Upper lobe of left lung (tissue), 4 donors: ENCODE results near the gene SNRPA.

Source experiments
- EP300 ChIP-seq, 4 donors: sonication (generic); formaldehyde crosslinking; IDR thresholded peaks; one replicate each; pipeline ENCODE4 v1.5.1; 2017; ENCODE audit warnings: antibody characterized with exemption in 4 of 4, control low read depth in 2 of 4
- POLR2A ChIP-seq, 4 donors: fragments of 450-650 bp; IDR thresholded peaks; one replicate each; pipeline ENCODE4 v1.5.1; 2016 to 2017; ENCODE audit warnings: antibody characterized with exemption in 4 of 4, mild to moderate bottlenecking in 2 of 4
- POLR2AphosphoS5 ChIP-seq, 2 donors: sonication (generic); formaldehyde crosslinking; IDR thresholded peaks; one replicate each; pipeline ENCODE4 v1.5.1; 2017; ENCODE audit warnings: antibody characterized with exemption in 2 of 2
- TF ChIP-seq, protein P1 (sequence below), 6 experiments: fragments of 450-650 bp in 4 of 6; fragments of 200-600 bp in 2 of 6; sonication (generic) in 2 of 6; IDR thresholded peaks; one replicate each; pipeline ENCODE4 v1.5.1; 2016 to 2019; ENCODE audit warnings: antibody characterized with exemption in 6 of 6

DNA sequence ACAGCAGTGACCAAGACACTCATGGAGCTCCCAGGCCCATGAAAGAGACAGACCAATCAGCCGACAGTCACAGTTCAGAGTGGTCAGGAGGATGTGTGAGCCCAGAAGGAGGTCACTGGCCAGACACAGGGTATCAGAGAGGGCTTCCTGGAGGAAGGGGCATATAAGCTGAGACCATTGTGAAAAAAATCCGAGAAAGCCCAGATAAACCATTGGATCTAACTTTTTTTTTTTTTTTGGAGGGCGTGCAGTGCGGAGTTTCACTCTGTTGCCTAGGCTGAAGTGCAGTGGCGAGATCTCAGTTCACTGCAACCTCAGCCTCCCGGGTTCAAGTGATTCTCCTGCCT, 29.9 kb upstream of the SNRPA start:
- TF ChIP-seq, protein P1, sequence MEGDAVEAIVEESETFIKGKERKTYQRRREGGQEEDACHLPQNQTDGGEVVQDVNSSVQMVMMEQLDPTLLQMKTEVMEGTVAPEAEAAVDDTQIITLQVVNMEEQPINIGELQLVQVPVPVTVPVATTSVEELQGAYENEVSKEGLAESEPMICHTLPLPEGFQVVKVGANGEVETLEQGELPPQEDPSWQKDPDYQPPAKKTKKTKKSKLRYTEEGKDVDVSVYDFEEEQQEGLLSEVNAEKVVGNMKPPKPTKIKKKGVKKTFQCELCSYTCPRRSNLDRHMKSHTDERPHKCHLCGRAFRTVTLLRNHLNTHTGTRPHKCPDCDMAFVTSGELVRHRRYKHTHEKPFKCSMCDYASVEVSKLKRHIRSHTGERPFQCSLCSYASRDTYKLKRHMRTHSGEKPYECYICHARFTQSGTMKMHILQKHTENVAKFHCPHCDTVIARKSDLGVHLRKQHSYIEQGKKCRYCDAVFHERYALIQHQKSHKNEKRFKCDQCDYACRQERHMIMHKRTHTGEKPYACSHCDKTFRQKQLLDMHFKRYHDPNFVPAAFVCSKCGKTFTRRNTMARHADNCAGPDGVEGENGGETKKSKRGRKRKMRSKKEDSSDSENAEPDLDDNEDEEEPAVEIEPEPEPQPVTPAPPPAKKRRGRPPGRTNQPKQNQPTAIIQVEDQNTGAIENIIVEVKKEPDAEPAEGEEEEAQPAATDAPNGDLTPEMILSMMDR (IDR thresholded peaks at IDR 0.05), result no peak
- TF ChIP-seq POLR2AphosphoS5 (IDR thresholded peaks at IDR 0.05), result no peak
- no peak for TF ChIP-seq EP300 (IDR thresholded peaks at IDR 0.05)
- TF ChIP-seq POLR2A (IDR thresholded peaks at IDR 0.05), result no peak
